Caco-2 (cell line): ENCODE data around the gene JARID2. TPM values are rescaled to one million over a fixed set of nuclear protein-coding genes. Genes with fewer than 3 reads are reported as not detected.
A peak's percentile ranks its signal among the peaks of the same experiment; 100 is the strongest.

Source experiments
- BruUV-seq: library from RNA; stranded (reverse); fragments of 400-500 nt; replicated peaks from 2 replicates; lab custom pipeline; 2021; lab: Mats Ljungman, UMichigan
- CTCF ChIA-PET: fragments of 300-600 bp; sonication (Branson Sonifier 250); formaldehyde crosslinking; loops from one replicate; lab custom pipeline; 2022; ENCODE audit warnings: antibody characterized with exemption; lab: Charles Lee
- POLR2A ChIA-PET: fragments of 300-600 bp; sonication (Branson Sonifier 250); formaldehyde crosslinking; loops from one replicate; lab custom pipeline; 2022; ENCODE audit warnings: antibody characterized with exemption; lab: Charles Lee
- DNase-seq, 2 experiments: peaks; one replicate each; pipeline versions ENCODE4 v3.0.0 to v3.0.0-alpha.2; 2020 to 2022
- H3K27me3 ChIP-seq: replicated peaks from 2 replicates; pipeline ENCODE4 v1.6.0; 2011; ENCODE audit warnings: low read length; ENCODE audit not compliant: control insufficient read depth, insufficient read depth
- H3K36me3 ChIP-seq: 2 replicates; pipeline ENCODE4 v1.5.1; 2011; ENCODE audit warnings: low read length; ENCODE audit not compliant: control insufficient read depth, insufficient read depth
- H3K4me1 ChIP-seq: fragments of 250-450 bp; sonication (Bioruptor Pico); 2 replicates; pipeline ENCODE4 v1.5.1; 2020; ENCODE audit warnings: mild to moderate bottlenecking
- H3K4me3 ChIP-seq: 2 replicates; pipeline ENCODE4 v1.5.1; 2011; ENCODE audit warnings: low read depth, mild to moderate bottlenecking, control low read depth, low read length
- H3K9me3 ChIP-seq: fragments of 250-450 bp; sonication (Bioruptor Pico); 2 replicates; pipeline ENCODE4 v1.5.1; 2020; ENCODE audit warnings: mild to moderate bottlenecking, moderate library complexity
- H3K27ac Mint-ChIP-seq: one replicate; pipeline ENCODE4 v1.8.0; 2022; ENCODE audit warnings: mixed read lengths; ENCODE audit not compliant: unreplicated experiment
- H3K27me3 Mint-ChIP-seq: one replicate; pipeline ENCODE4 v1.8.0; 2022; ENCODE audit warnings: mixed read lengths; ENCODE audit not compliant: insufficient read depth, unreplicated experiment
- H3K36me3 Mint-ChIP-seq: one replicate; pipeline ENCODE4 v1.8.0; 2022; ENCODE audit warnings: mild to moderate bottlenecking, mixed read lengths; ENCODE audit not compliant: insufficient read depth, unreplicated experiment
- H3K4me1 Mint-ChIP-seq: one replicate; pipeline ENCODE4 v1.8.0; 2022; ENCODE audit warnings: low read depth, mixed read lengths; ENCODE audit not compliant: unreplicated experiment
- H3K4me3 Mint-ChIP-seq: one replicate; pipeline ENCODE4 v1.8.0; 2022; ENCODE audit warnings: mild to moderate bottlenecking, moderate library complexity, mixed read lengths; ENCODE audit not compliant: unreplicated experiment
- H3K9me3 Mint-ChIP-seq: one replicate; pipeline ENCODE4 v1.8.0; 2022; ENCODE audit warnings: mixed read lengths; ENCODE audit not compliant: unreplicated experiment
- intact Hi-C: fragments of 100-400 bp; cut with micrococcal nuclease; formaldehyde crosslinking; loops from one replicate; pipeline ENCODE4 v1.10.0; 2022; ENCODE audit not compliant: unreplicated experiment
- total RNA-seq: library from RNA; stranded (reverse); gene quantifications from 2 replicates; pipeline ENCODE4 v1.2.3, GENCODE V29; 2022
- TF ChIP-seq, protein P1 (sequence below), 2 experiments: fragments of 200-600 bp in 1 of 2; IDR thresholded peaks; 1 replicate in 1 of 2; 2 replicates in 1 of 2; pipeline versions ENCODE4 v1.5.1 to v1.8.0; 2011 to 2022; ENCODE audit warnings: antibody characterized with exemption in 1 of 2, control low read depth in 1 of 2, inconsistent platforms in 1 of 2, low read depth in 1 of 2, low read length in 1 of 2, mild to moderate bottlenecking in 1 of 2, moderate library complexity in 1 of 2; ENCODE audit not compliant: insufficient read depth in 1 of 2, severe bottlenecking in 1 of 2, unreplicated experiment in 1 of 2

The JARID2 gene
- total RNA-seq, 1 experiment from 2014 or later, result 18.3 TPM

DNA sequence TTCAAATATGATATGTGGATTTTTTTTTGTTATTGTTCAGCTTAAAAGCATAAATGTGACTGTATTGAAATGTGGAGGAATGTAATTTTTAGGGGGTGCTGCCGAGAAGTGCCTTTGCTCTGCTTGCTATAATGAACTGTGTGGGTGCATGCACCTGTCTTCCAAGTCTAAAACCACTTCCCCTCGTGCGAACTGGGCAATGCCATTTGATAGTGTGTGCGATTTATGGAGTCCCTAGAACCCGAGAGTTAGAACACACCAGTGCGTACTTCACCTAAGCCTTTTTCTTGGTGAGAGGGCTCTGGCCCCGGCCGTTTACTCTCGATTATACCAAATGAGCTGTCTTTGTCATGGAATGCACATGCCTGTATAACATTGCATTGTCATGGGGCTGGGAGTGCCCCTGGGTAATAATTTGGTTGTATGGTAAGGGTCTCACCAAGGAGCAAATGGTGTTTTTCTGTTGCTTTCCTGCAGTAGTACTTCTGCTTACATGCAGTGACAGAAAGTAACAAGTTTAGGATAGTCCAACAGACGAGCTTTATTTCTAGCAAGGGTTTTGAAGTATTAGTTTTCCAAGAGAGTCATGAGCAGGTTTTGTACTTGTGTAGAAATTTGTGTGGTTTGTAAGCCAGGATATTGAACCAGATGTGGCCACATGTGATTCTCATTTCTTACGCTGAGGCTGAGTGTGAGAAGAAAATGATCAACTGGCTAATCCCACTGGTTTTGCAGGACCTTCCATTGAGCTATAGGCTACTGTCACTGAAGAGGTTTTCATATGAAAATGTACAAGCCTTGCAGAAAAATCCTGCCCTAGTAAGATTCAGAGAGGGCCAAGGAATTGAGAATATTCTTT lies 244.6 kb downstream of the JARID2 start:
- no peaks in the 10 kb centered on the region for H3K4me1 Mint-ChIP-seq
- TF ChIP-seq, protein P1, sequence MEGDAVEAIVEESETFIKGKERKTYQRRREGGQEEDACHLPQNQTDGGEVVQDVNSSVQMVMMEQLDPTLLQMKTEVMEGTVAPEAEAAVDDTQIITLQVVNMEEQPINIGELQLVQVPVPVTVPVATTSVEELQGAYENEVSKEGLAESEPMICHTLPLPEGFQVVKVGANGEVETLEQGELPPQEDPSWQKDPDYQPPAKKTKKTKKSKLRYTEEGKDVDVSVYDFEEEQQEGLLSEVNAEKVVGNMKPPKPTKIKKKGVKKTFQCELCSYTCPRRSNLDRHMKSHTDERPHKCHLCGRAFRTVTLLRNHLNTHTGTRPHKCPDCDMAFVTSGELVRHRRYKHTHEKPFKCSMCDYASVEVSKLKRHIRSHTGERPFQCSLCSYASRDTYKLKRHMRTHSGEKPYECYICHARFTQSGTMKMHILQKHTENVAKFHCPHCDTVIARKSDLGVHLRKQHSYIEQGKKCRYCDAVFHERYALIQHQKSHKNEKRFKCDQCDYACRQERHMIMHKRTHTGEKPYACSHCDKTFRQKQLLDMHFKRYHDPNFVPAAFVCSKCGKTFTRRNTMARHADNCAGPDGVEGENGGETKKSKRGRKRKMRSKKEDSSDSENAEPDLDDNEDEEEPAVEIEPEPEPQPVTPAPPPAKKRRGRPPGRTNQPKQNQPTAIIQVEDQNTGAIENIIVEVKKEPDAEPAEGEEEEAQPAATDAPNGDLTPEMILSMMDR (IDR thresholded peaks at IDR 0.05; ENCODE audit: insufficient read depth in 1 of 2, low read depth in 1 of 2, low read length in 1 of 2, severe bottlenecking in 1 of 2, unreplicated experiment in 1 of 2), result no peak
- H3K4me3 ChIP-seq, result no peak overlapping the region
- no peaks in the 10 kb centered on the region for H3K36me3 ChIP-seq
- no peak overlapping the region for H3K27ac Mint-ChIP-seq
- ChIA-PET CTCF (interaction anchor here (0.6 kb wide), 2 partner anchors 386 to 904 kb away, joined by 4 to 5 read pairs; no protein-coding TSS in a partner anchor), POLR2A (no interaction called here)
- no peaks in the 10 kb centered on the region for H3K9me3 Mint-ChIP-seq
- H3K9me3 ChIP-seq, result no peaks in the 10 kb centered on the region
- intact Hi-C loops, result loop anchor here (1.0 to 2.0 kb wide), 2 partner anchors 132 to 1361 kb away; no protein-coding TSS in a partner anchor
- no peaks in the 10 kb centered on the region for H3K27me3 ChIP-seq
- H3K4me3 Mint-ChIP-seq, result no peak overlapping the region
- peaks cover 3% of the 10 kb centered on the region for H3K36me3 Mint-ChIP-seq
- no peaks in the 10 kb centered on the region for H3K4me1 ChIP-seq
- no peak for DNase-seq
- no peaks in the 10 kb centered on the region for H3K27me3 Mint-ChIP-seq
- no TSS peak for BruUV-seq

DNA sequence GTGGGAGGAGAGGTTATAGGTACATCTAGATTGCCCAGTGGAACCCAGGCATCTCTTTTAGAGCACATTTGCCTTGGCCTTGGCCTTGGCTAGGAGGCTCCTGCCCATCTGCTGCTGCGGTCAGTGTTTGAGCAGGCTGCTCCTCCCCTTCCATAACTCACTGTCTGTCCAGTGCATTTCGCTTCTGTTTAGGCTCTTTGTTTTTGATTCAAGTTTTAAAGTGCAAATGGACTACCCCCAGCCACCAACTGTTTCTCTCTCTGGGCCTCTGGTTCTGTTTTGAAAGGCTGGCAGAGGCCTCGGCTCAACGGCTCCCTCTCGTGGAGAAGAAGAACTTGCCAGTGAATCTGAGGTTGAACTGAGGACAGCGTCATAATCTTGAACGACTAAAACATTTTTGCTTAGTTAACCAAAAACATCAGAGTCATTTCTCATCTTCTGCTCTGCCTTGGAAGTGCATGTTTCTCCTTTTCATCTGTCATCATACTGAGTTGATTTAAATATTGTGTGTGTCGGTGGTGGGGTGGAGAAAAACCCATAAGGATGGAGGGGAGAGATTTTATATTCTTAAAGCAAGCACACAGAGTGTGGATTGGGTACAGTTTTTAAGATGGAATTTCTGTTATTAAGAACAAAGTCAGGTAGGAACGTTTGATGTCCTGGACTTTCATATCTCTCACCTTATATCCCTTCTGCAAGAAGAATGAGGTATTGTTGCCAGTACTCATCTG lies 245.6 kb downstream of the JARID2 start:
- BruUV-seq, result no TSS peak
- Mint-ChIP-seq H3K9me3 (no peaks in the 10 kb centered on the region), H3K4me1 (no peaks in the 10 kb centered on the region), H3K36me3 (peaks cover 12% of the 10 kb centered on the region), H3K4me3 (no peak overlapping the region), H3K27me3 (no peaks in the 10 kb centered on the region), H3K27ac (no peak overlapping the region)
- ChIA-PET POLR2A (no interaction called here), CTCF (no interaction called here)
- intact Hi-C loops, result loop anchor here (1.0 to 2.0 kb wide), 2 partner anchors 131 to 1362 kb away; no protein-coding TSS in a partner anchor
- TF ChIP-seq, protein P1 (IDR thresholded peaks at IDR 0.05; ENCODE audit: insufficient read depth in 1 of 2, low read depth in 1 of 2, low read length in 1 of 2, severe bottlenecking in 1 of 2, unreplicated experiment in 1 of 2), result peak; percentile 83 to 90
- no peaks in the 10 kb centered on the region for H3K36me3 ChIP-seq
- no peak overlapping the region for H3K4me3 ChIP-seq
- no peaks in the 10 kb centered on the region for H3K4me1 ChIP-seq
- H3K9me3 ChIP-seq, result no peaks in the 10 kb centered on the region
- no peaks in the 10 kb centered on the region for H3K27me3 ChIP-seq
- DNase-seq, result peak in 1 of 2 experiments; percentile 66

DNA sequence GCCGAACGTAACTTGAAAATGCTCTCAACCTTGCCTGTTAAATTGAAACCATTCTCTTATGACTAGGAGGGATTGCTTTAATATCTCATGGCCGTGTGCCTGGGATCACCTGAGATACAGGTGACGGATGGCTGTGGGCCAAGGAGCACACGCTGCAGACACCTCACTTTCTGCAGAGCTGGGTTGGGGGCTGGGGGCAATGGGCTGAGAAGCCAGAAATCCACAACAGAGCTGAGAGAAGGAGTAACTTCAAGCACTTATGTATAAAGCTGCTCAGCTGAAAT lies 246.1 kb downstream of the JARID2 start:
- Histone ChIP-seq H3K4me1 (no peaks in the 10 kb centered on the region), H3K36me3 (no peaks in the 10 kb centered on the region), H3K27me3 (no peaks in the 10 kb centered on the region), H3K9me3 (no peaks in the 10 kb centered on the region), H3K4me3 (no peak overlapping the region)
- TF ChIP-seq, protein P1 (IDR thresholded peaks at IDR 0.05; ENCODE audit: insufficient read depth in 1 of 2, low read depth in 1 of 2, low read length in 1 of 2, severe bottlenecking in 1 of 2, unreplicated experiment in 1 of 2), result no peak
- no peaks in the 10 kb centered on the region for H3K9me3 Mint-ChIP-seq
- peaks cover 12% of the 10 kb centered on the region for H3K36me3 Mint-ChIP-seq
- no peak for DNase-seq
- H3K4me3 Mint-ChIP-seq, result no peak overlapping the region
- intact Hi-C loops, result loop anchor here (1.0 to 2.0 kb wide), 2 partner anchors 131 to 1363 kb away; no protein-coding TSS in a partner anchor
- ChIA-PET CTCF (no interaction called here), POLR2A (no interaction called here)
- no TSS peak for BruUV-seq
- no peaks in the 10 kb centered on the region for H3K4me1 Mint-ChIP-seq
- H3K27me3 Mint-ChIP-seq, result no peaks in the 10 kb centered on the region
- no peak overlapping the region for H3K27ac Mint-ChIP-seq
